Measurements from ENCODE around the gene KRTAP4-12.

DNA sequence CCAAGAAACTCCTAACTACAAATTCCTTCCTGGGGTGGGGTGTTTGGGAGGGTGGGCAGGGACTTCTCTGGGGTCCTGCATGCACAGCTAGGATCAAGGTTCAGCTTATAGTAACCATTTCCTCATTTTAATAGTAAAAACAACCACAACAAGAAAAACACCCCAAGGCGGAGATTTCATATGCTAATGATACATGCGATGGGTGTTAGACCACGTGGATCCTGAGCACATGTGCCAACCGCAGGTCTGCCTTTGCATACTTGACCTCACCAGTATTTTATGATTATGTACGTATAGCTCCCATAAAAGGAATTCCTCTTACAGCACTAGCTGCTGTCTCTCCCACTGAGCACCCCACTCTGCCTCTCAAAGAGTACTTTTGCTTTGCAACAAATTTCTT is 7.7 kb downstream of the KRTAP4-12 start:
- TF ChIP-seq, protein P1, sequence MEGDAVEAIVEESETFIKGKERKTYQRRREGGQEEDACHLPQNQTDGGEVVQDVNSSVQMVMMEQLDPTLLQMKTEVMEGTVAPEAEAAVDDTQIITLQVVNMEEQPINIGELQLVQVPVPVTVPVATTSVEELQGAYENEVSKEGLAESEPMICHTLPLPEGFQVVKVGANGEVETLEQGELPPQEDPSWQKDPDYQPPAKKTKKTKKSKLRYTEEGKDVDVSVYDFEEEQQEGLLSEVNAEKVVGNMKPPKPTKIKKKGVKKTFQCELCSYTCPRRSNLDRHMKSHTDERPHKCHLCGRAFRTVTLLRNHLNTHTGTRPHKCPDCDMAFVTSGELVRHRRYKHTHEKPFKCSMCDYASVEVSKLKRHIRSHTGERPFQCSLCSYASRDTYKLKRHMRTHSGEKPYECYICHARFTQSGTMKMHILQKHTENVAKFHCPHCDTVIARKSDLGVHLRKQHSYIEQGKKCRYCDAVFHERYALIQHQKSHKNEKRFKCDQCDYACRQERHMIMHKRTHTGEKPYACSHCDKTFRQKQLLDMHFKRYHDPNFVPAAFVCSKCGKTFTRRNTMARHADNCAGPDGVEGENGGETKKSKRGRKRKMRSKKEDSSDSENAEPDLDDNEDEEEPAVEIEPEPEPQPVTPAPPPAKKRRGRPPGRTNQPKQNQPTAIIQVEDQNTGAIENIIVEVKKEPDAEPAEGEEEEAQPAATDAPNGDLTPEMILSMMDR (IDR thresholded peaks at IDR 0.05): no peak
- TF ChIP-seq TEAD1 (CRISPR knock-in tag; IDR thresholded peaks at IDR 0.05): no peak

All from WTC11 (cell line).